ENCODE measurements around the gene DICER1. TPM values are rescaled to one million over a fixed set of nuclear protein-coding genes. Genes with fewer than 3 reads are reported as not detected.

The DICER1 gene
- total RNA-seq, 1 donor from 2014 or later, result 63.3 TPM

DNA sequence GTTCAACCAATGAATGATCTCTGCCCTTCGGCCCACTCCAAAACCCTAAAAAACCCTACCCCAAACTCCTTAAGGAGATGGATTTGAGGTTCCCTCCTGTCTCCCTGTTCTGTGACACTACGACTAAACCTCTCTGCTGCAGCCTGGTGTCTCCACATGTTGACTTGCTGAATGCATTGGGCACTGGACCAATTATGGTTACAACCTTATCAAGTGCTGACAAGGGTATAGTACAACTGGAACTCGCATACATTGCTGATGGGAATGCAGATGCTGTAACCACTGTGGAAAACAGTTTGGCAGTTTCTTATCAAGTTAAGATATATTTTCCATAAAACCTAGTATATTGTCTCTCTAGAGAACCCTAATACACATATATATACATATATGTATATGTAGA lies 6.3 kb upstream of the DICER1 start:
- TF ChIP-seq, protein P1, sequence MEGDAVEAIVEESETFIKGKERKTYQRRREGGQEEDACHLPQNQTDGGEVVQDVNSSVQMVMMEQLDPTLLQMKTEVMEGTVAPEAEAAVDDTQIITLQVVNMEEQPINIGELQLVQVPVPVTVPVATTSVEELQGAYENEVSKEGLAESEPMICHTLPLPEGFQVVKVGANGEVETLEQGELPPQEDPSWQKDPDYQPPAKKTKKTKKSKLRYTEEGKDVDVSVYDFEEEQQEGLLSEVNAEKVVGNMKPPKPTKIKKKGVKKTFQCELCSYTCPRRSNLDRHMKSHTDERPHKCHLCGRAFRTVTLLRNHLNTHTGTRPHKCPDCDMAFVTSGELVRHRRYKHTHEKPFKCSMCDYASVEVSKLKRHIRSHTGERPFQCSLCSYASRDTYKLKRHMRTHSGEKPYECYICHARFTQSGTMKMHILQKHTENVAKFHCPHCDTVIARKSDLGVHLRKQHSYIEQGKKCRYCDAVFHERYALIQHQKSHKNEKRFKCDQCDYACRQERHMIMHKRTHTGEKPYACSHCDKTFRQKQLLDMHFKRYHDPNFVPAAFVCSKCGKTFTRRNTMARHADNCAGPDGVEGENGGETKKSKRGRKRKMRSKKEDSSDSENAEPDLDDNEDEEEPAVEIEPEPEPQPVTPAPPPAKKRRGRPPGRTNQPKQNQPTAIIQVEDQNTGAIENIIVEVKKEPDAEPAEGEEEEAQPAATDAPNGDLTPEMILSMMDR (IDR thresholded peaks at IDR 0.05), result no peak
- Mint-ChIP-seq H3K36me3 (ENCODE audit: low read depth) (no peaks in the 10 kb centered on the region), H3K27me3 (ENCODE audit: low read depth) (no peaks in the 10 kb centered on the region), H3K4me1 (ENCODE audit: low read depth) (no peaks in the 10 kb centered on the region), H3K27ac (ENCODE audit: unreplicated experiment) (no peak overlapping the region), H3K9me3 (ENCODE audit: low read depth) (peaks cover 22% of the 10 kb centered on the region), H3K4me3 (ENCODE audit: unreplicated experiment) (no peak overlapping the region)
- no peak for DNase-seq (ENCODE audit: low spot score)

DNA sequence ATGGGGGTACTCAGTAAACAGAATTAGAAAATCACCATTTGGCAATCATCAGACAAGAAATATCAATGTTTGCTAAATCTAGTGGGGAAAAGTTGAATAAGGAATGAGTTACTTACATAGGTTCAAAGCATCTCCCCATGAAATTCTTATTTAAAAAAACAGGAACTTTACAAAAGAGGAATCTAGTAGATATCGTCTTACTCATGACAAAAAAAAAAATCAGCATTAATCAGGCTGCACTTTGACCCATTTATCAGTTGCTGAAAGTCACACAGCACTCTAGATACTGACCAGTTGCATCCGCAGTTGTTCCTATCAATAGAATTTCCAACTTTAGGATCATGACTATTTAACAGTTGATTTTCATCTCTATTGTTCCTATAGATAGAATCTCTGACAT lies 5.8 kb upstream of the DICER1 start:
- no peaks in the 10 kb centered on the region for H3K36me3 Mint-ChIP-seq (ENCODE audit: low read depth)
- no peak overlapping the region for H3K27ac Mint-ChIP-seq (ENCODE audit: unreplicated experiment)
- TF ChIP-seq, protein P1 (IDR thresholded peaks at IDR 0.05), result no peak

DNA sequence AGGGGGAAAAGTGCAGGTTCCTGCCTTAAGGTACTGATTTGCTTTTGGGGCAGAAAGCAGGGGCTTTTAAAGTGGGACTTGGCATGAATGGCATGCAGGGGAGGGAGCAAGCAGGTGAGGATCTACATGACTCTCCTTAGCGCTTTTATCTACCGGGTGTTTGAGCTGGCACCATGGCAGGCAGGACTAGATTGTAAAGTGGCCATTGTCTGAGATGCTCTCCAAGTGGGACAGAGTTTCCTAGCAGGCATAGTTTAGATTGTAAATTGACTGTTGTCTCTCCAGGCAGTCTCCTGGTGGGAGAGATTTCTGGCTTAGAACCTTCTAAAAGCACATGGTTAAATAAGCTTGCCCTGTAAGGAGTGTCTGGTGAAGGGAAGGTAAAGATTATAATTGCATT lies 5.3 kb upstream of the DICER1 start:
- H3K27ac Mint-ChIP-seq (ENCODE audit: unreplicated experiment), result no peak overlapping the region
- DNase-seq (ENCODE audit: low spot score), result no peak
- no peaks in the 10 kb centered on the region for H3K36me3 Mint-ChIP-seq (ENCODE audit: low read depth)
- H3K4me1 Mint-ChIP-seq (ENCODE audit: low read depth), result peaks cover 7% of the 10 kb centered on the region
- H3K4me3 Mint-ChIP-seq (ENCODE audit: unreplicated experiment), result no peak overlapping the region
- TF ChIP-seq, protein P1 (IDR thresholded peaks at IDR 0.05), result no peak
- H3K27me3 Mint-ChIP-seq (ENCODE audit: low read depth), result no peaks in the 10 kb centered on the region
- peaks cover 16% of the 10 kb centered on the region for H3K9me3 Mint-ChIP-seq (ENCODE audit: low read depth)

More for the DNA sequence above, 5.8 kb upstream of the DICER1 start:
- Mint-ChIP-seq H3K9me3 (ENCODE audit: low read depth) (peaks cover 21% of the 10 kb centered on the region), H3K27me3 (ENCODE audit: low read depth) (no peaks in the 10 kb centered on the region), H3K4me1 (ENCODE audit: low read depth) (peaks cover 3% of the 10 kb centered on the region), H3K4me3 (ENCODE audit: unreplicated experiment) (no peak overlapping the region)
- DNase-seq (ENCODE audit: low spot score), result no peak

DNA sequence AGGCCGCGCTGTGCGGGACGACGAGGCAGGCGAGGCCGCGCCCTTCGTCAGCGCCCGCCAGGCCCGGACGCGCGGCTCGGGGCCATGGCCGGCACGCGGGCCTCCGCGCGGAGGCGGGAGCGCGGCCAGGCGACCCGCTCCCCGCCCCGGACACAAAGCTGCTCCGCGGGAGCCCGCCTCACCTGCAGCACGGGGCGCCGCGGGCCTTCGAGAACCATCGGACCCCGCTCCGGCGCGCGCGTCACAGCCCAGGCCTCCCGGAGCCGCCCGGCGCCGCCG lies 342 bp downstream of the DICER1 start:
- H3K36me3 Mint-ChIP-seq (ENCODE audit: low read depth), result no peaks in the 10 kb centered on the region
- H3K4me1 Mint-ChIP-seq (ENCODE audit: low read depth), result peaks cover 42% of the 10 kb centered on the region
- peak overlapping the region; percentile 81 for H3K4me3 Mint-ChIP-seq (ENCODE audit: unreplicated experiment)
- no peak for DNase-seq (ENCODE audit: low spot score)
- H3K27me3 Mint-ChIP-seq (ENCODE audit: low read depth), result no peaks in the 10 kb centered on the region
- H3K9me3 Mint-ChIP-seq (ENCODE audit: low read depth), result no peaks in the 10 kb centered on the region
- no peak overlapping the region for H3K27ac Mint-ChIP-seq (ENCODE audit: unreplicated experiment)
- TF ChIP-seq, protein P1 (IDR thresholded peaks at IDR 0.05), result no peak

DNA sequence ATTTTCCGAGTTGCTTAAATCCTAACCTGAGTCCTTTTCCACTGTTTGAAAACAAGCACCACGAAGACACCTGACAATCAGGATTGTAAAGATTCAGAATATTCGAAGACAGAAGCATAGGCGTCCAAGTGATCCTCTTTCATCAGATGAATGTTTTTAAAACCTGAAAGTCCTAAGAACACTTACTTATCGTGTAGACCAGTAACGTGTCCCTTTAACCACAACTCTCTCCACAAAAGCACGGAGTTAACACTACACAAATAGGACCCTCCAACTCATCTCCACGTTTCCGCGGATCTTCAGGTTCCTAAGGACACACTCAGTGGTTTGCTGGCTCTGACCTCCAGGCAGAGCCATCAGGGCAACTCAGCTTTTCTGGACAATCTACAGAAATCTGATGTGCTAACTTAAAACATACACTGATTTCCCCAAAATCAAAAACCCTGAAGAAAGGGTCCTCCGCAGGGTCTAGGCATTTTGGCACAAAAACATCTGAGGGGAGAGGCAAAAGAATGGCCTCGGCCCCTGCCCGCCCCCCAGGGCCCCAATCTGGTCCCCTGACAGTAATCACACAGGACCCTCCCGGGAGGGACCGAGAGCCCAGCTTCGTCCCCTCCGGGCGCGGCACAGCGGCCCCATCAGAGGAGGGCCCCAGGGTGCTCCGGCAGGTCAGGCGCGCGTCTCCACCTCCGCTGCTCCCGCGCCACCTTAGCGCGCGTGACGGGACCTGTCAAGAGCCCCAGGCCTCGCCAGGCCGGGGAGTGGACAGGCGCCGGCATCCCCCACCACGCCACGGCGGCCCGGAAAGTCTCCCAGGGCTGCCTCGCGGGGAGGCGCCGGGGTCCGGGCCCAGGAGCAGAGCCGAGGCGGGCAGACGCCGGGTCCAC lies 925 bp downstream of the DICER1 start:
- Mint-ChIP-seq H3K9me3 (ENCODE audit: low read depth) (no peaks in the 10 kb centered on the region), H3K4me3 (ENCODE audit: unreplicated experiment) (peak overlapping the region; percentile 84), H3K4me1 (ENCODE audit: low read depth) (peaks cover 48% of the 10 kb centered on the region), H3K36me3 (ENCODE audit: low read depth) (no peaks in the 10 kb centered on the region), H3K27me3 (ENCODE audit: low read depth) (no peaks in the 10 kb centered on the region), H3K27ac (ENCODE audit: unreplicated experiment) (peak overlapping the region; percentile 77)
- DNase-seq (ENCODE audit: low spot score), result no peak
- TF ChIP-seq, protein P1 (IDR thresholded peaks at IDR 0.05), result no peak
